B cell (primary cell): ENCODE measurements around the gene ZEB2. TPM values are rescaled to one million over a fixed set of nuclear protein-coding genes. Genes with fewer than 3 reads are reported as not detected.

ENCODE experiments used
- ATAC-seq: fragments of 200-7000 bp; cut with Tn5 transposase; one replicate; pipeline ENCODE4 v1.10.0; 2021; ENCODE audit warnings: low read depth, mild to moderate bottlenecking, moderate number of reproducible peaks, moderate library complexity
- CTCF ChIA-PET: fragments of 350-600 bp; sonication (Branson Sonifier 250); formaldehyde crosslinking; loops from one replicate; lab custom pipeline; 2021; ENCODE audit warnings: antibody characterized with exemption, inconsistent platforms; lab: Charles Lee
- POLR2A ChIA-PET: fragments of 350-600 bp; sonication (Branson Sonifier 250); formaldehyde crosslinking; loops from one replicate; lab custom pipeline; 2021; ENCODE audit warnings: antibody characterized with exemption; lab: Charles Lee
- DNase-seq: peaks from one replicate; pipeline ENCODE4 v3.0.0; 2013
- H2AFZ ChIP-seq: 2 replicates; pipeline ENCODE4 v1.6.1; 2012; ENCODE audit warnings: mild to moderate bottlenecking, low read depth, low read length; ENCODE audit not compliant: insufficient read depth, poor library complexity, severe bottlenecking
- H3K27ac ChIP-seq, 2 donors: 1 replicate in 1 of 2; 2 replicates in 1 of 2; pipeline ENCODE4 v1.5.1; 2012 to 2013; ENCODE audit warnings: low read length in 2 of 2, mild to moderate bottlenecking in 2 of 2, moderate library complexity in 1 of 2
- H3K27me3 ChIP-seq, 4 experiments: fragments of 200-600 bp in 1 of 4; sonication (generic) in 1 of 4; replicated peaks in 1 of 4; 1 replicate in 2 of 4; 2 replicates in 2 of 4; pipeline versions ENCODE4 v1.6.1 to v1.7.0; 2013 to 2016; ENCODE audit warnings: low read length in 3 of 4, mild to moderate bottlenecking in 2 of 4, mixed read lengths in 1 of 4, moderate library complexity in 1 of 4; ENCODE audit not compliant: insufficient read depth in 4 of 4, control insufficient read depth in 3 of 4; ENCODE audit errors: control extremely low read depth in 1 of 4
- H3K36me3 ChIP-seq, 2 experiments: replicated peaks in 1 of 2; 1 replicate in 1 of 2; 2 replicates in 1 of 2; pipeline versions ENCODE4 v1.6.1 to v1.7.1; 2013; ENCODE audit warnings: low read length in 1 of 2; ENCODE audit not compliant: insufficient read depth in 2 of 2, control insufficient read depth in 1 of 2; ENCODE audit errors: control extremely low read depth in 1 of 2, extremely low read depth in 1 of 2
- H3K4me1 ChIP-seq, 2 donors: fragments of 200-600 bp in 1 of 2; sonication (generic) in 1 of 2; 1 replicate in 1 of 2; 2 replicates in 1 of 2; pipeline versions ENCODE4 v1.5.1 to v1.6.1; 2013 to 2017; ENCODE audit warnings: low read length in 2 of 2; ENCODE audit not compliant: control insufficient read depth in 2 of 2, insufficient read depth in 2 of 2
- H3K4me2 ChIP-seq: replicated peaks from 2 replicates; pipeline ENCODE3; 2012; ENCODE audit warnings: mild to moderate bottlenecking, low read depth, low read length; ENCODE audit not compliant: poor library complexity, severe bottlenecking
- H3K4me3 ChIP-seq, 5 experiments: fragments of 200-600 bp in 1 of 5; sonication (generic) in 1 of 5; 1 replicate in 3 of 5; 2 replicates in 2 of 5; pipeline versions ENCODE4 v1.5.1 to v1.7.0; 2011 to 2016; ENCODE audit warnings: low read length in 4 of 5, mild to moderate bottlenecking in 4 of 5, low read depth in 2 of 5, control low read depth in 1 of 5, moderate library complexity in 1 of 5; ENCODE audit not compliant: insufficient read depth in 1 of 5; ENCODE audit errors: control extremely low read depth in 1 of 5, extremely low read depth in 1 of 5
- H3K79me2 ChIP-seq: fragments of 200-600 bp; sonication (generic); one replicate; pipeline ENCODE4 v1.6.0; 2016; ENCODE audit warnings: low read length; ENCODE audit not compliant: control insufficient read depth, insufficient read depth
- H3K9ac ChIP-seq: fragments of 200-600 bp; sonication (generic); 2 replicates; pipeline ENCODE4 v1.6.1; 2017; ENCODE audit warnings: mild to moderate bottlenecking, low read length, moderate library complexity
- H3K9me3 ChIP-seq, 3 donors: one replicate each; pipeline versions ENCODE4 v1.6.1 to v1.7.1; 2013; ENCODE audit warnings: low read length in 2 of 3; ENCODE audit not compliant: control insufficient read depth in 2 of 3, insufficient read depth in 1 of 3; ENCODE audit errors: control extremely low read depth in 1 of 3
- H4K20me1 ChIP-seq: 2 replicates; pipeline ENCODE4 v1.6.0; 2012; ENCODE audit warnings: mild to moderate bottlenecking, low read length; ENCODE audit not compliant: insufficient read depth, control insufficient read depth, poor library complexity, severe bottlenecking
- H3K27ac Mint-ChIP-seq: one replicate; pipeline ENCODE4 v1.8.0; 2021; ENCODE audit warnings: mixed read lengths
- H3K27me3 Mint-ChIP-seq: one replicate; pipeline ENCODE4 v1.8.0; 2021; ENCODE audit warnings: mixed read lengths
- H3K4me1 Mint-ChIP-seq: one replicate; pipeline ENCODE4 v1.8.0; 2021; ENCODE audit warnings: mixed read lengths
- H3K4me3 Mint-ChIP-seq: one replicate; pipeline ENCODE4 v1.8.0; 2021; ENCODE audit warnings: mixed read lengths
- H3K9me3 Mint-ChIP-seq: one replicate; pipeline ENCODE4 v1.8.0; 2022; ENCODE audit warnings: mixed read lengths; ENCODE audit not compliant: insufficient read depth
- EZH2 ChIP-seq: IDR thresholded peaks from 2 replicates; pipeline ENCODE4 v1.6.1; 2012; ENCODE audit warnings: borderline replicate concordance, low read depth, mild to moderate bottlenecking, moderate library complexity, low read length; ENCODE audit not compliant: insufficient read depth, poor library complexity, severe bottlenecking
- WGBS: methylation state at CpG from one replicate; pipeline ENCODE4 v1.1.5; 2013; ENCODE audit warnings: missing lambda C conversion rate; ENCODE audit not compliant: insufficient coverage; 5-methylcytosine and 5-hydroxymethylcytosine counted together
- intact Hi-C: fragments of 100-400 bp; cut with micrococcal nuclease; formaldehyde crosslinking; loops from one replicate; pipeline ENCODE4 v1.10.0; 2022
- polyA plus RNA-seq: library from polyadenylated mRNA; depleted of rRNA; stranded (reverse); fragments of >200 nt; gene quantifications from 2 replicates; pipeline ENCODE4 v1.2.3, GENCODE V29; 2012
- total RNA-seq, 2 donors: library from RNA; stranded (reverse); fragments of 120-200 nt in 1 of 2; gene quantifications; 1 replicate in 1 of 2; 2 replicates in 1 of 2; pipeline versions ENCODE4 v1.2.3 to v1.2.4, GENCODE V29; 2013 to 2022
- TF ChIP-seq, protein P1 (sequence below): fragments of 200-600 bp; IDR thresholded peaks from one replicate; pipeline ENCODE4 v1.8.0; 2022; ENCODE audit warnings: antibody characterized with exemption, mild to moderate bottlenecking

Gene ZEB2
- total and polyA plus RNA-seq, 2 donors (not counting 1 experiment from before 2014, with no cell fraction given) = 56.3 to 217 TPM

DNA sequence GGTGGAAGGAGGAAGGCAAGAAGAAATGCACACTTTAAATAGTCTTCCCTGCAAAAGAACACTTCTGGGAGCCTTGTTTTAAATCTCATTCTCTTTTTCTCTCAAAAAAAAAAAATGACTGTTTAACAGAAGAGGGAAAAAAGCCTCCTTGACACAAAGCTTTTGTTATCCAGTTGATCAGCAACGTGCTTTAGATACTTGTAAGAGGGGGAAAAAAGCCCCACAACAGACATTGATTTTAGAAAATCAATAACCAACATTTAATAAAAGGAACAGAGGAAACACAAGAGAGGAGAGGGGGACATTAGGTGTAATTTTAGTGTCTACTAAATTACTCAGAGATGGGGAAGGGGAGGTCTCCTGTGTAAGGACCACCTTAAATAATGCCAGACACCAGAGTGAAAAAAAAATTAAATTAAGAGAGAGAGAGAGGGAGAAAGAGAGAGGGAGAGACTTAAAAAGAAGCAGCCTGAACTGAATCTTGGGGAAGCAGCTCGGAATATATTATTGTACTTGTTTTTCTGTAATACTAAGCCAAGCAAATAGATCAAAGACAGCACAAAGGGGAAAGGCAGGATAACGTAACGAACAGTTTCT lies 4.7 kb downstream of the ZEB2 start:
- H4K20me1 ChIP-seq = peaks cover 61% of the 10 kb centered on the region
- H3K27ac ChIP-seq = peak overlapping the region in 1 of 2 donors; percentile 72
- no peaks in the 10 kb centered on the region for H3K9me3 Mint-ChIP-seq
- H3K79me2 ChIP-seq = peaks cover 96% of the 10 kb centered on the region
- no peaks in the 10 kb centered on the region for H3K27me3 Mint-ChIP-seq
- POLR2A ChIA-PET = no interaction called here
- no peak for TF ChIP-seq EZH2
- TF ChIP-seq, protein P1, sequence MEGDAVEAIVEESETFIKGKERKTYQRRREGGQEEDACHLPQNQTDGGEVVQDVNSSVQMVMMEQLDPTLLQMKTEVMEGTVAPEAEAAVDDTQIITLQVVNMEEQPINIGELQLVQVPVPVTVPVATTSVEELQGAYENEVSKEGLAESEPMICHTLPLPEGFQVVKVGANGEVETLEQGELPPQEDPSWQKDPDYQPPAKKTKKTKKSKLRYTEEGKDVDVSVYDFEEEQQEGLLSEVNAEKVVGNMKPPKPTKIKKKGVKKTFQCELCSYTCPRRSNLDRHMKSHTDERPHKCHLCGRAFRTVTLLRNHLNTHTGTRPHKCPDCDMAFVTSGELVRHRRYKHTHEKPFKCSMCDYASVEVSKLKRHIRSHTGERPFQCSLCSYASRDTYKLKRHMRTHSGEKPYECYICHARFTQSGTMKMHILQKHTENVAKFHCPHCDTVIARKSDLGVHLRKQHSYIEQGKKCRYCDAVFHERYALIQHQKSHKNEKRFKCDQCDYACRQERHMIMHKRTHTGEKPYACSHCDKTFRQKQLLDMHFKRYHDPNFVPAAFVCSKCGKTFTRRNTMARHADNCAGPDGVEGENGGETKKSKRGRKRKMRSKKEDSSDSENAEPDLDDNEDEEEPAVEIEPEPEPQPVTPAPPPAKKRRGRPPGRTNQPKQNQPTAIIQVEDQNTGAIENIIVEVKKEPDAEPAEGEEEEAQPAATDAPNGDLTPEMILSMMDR = no peak
- peaks cover 6 to 33% of the 10 kb centered on the region in 2 experiments for H3K36me3 ChIP-seq
- peaks cover 60% of the 10 kb centered on the region for H3K4me1 Mint-ChIP-seq
- WGBS = no CpG with 5 or more reads among the region's 4 CpGs
- H3K27me3 ChIP-seq = no peaks in the 10 kb centered on the region
- peak overlapping the region; percentile 90 for H3K27ac Mint-ChIP-seq
- H3K4me3 Mint-ChIP-seq = peak overlapping the region; percentile 97
- peaks cover 48 to 54% of the 10 kb centered on the region in 2 donors for H3K4me1 ChIP-seq
- DNase-seq (no peak), ATAC-seq (no peak)
- H3K4me3 ChIP-seq = peak overlapping the region; percentile 50 to 95 (median 92)
- H2AFZ ChIP-seq = peak overlapping the region; percentile 70
- H3K9me3 ChIP-seq = no peaks in the 10 kb centered on the region
- CTCF ChIA-PET = no interaction called here
- intact Hi-C loops = loop anchor here (5.0 to 10.0 kb wide), 2 partner anchors 63 to 270 kb away; no protein-coding TSS in a partner anchor
- H3K4me2 ChIP-seq = peak overlapping the region; percentile 94
- peak overlapping the region; percentile 94 for H3K9ac ChIP-seq

DNA sequence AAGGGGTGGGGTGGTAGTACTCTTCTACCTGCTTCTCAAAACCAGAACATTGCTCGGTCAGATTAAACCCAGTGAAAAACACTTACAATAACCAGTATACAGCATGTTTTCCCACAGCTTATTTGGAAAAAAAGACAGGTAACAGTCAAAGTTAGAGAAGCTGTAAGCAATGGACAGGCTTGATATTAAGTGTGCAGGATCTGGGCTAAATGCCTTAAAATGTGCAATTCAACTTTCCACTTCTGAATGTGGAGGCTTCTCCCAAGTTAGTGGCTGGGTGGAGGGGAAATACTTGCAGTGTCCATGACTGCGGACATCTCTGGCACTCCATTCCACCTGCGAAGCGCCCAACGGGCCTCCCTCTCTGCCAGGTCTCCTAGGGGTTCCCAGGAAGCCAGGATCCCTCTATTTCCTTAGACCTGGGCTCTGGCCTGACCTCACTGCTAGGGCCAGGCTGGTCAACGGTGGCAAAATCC lies 5.3 kb downstream of the ZEB2 start:
- Mint-ChIP-seq H3K4me3 (peak overlapping the region; percentile 97), H3K4me1 (peaks cover 62% of the 10 kb centered on the region), H3K9me3 (no peaks in the 10 kb centered on the region), H3K27ac (peak overlapping the region; percentile 90), H3K27me3 (no peaks in the 10 kb centered on the region)
- Histone ChIP-seq H3K4me3 (peak overlapping the region in 1 of 5 experiments; percentile 89), H3K27ac (peak overlapping the region in 1 of 2 donors; percentile 72), H4K20me1 (peaks cover 64% of the 10 kb centered on the region), H3K36me3 (peaks cover 6 to 33% of the 10 kb centered on the region in 2 experiments), H3K4me2 (peak overlapping the region; percentile 94), H2AFZ (peak overlapping the region; percentile 9), H3K9me3 (no peaks in the 10 kb centered on the region), H3K27me3 (no peaks in the 10 kb centered on the region), H3K79me2 (peaks cover 96% of the 10 kb centered on the region), H3K9ac (peak overlapping the region; percentile 22), H3K4me1 (peaks cover 52 to 60% of the 10 kb centered on the region in 2 donors)
- POLR2A ChIA-PET = interaction anchor here (0.6 kb wide), 1 partner anchor 17 kb away, joined by 4 read pairs; no protein-coding TSS in a partner anchor
- WGBS = 80% methylated on average over 2 of the region's 6 CpGs
- intact Hi-C loops = loop anchor here (5.0 to 10.0 kb wide), 2 partner anchors 62 to 270 kb away; no protein-coding TSS in a partner anchor
- CTCF ChIA-PET = interaction anchor here (1.0 kb wide), 1 partner anchor 1238 kb away, joined by 3 read pairs; no protein-coding TSS in a partner anchor
- no peak for ATAC-seq
- TF ChIP-seq EZH2 = no peak
- TF ChIP-seq, protein P1 = no peak
- no peak for DNase-seq
